ENCODE results near the gene PTH2R. TPM values are rescaled to one million over a fixed set of nuclear protein-coding genes. Genes with fewer than 3 reads are reported as not detected.

PTH2R gene
- total and polyA plus RNA-seq, 7 donors = 0.01 to 0.08 TPM; not detected in 5

DNA sequence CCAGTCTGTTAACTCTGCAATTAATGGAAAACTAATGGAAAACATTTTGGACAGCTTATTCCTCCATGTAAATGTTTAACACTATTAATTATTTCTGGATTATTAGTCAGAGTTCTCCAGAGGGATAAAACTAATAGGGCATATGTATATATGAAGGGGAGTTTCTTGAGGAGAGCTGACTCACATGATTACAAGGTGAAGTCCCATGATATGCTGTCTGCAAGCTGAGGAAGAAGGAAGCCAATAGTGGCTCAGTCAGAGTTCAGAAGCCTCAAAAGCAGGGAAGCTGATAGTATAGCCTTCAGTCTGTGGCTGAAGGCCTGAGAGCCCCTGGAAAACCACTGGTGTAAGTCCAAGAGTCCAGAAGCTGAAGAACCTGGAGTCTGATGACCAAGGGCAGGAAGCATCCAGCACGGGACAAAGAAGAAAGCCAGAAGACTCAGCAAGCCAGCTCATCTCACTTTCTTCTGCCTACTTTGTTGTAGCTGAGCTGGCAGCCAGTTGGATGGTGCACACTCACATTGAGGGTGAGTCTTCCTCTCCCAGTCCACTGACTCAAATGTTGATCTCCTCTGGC lies 136.0 kb downstream of the PTH2R start:
- no peaks in the 10 kb centered on the region for H3K4me1 ChIP-seq
- no peaks in the 10 kb centered on the region for H3K36me3 ChIP-seq (ENCODE audit: insufficient read depth in 1 of 2, low read depth in 1 of 2)
- intact Hi-C loops (cut with DNase I) = no loop called here
- no peak for TF ChIP-seq CTCF (IDR thresholded peaks at IDR 0.05)
- no peak overlapping the region for H3K27ac ChIP-seq
- no peaks in the 10 kb centered on the region for H3K9me3 ChIP-seq
- WGBS, 3 donors = 73 to 82% (median 81%) methylated on average over 1 of the region's 1 CpG
- DNase-seq = no peak
- ATAC-seq = no peak
- no peaks in the 10 kb centered on the region for H3K27me3 ChIP-seq (ENCODE audit: insufficient read depth in 3 of 3, low read length in 2 of 3)
- no peak overlapping the region for H3K4me3 ChIP-seq

Other genes starting within 250 kb of the PTH2R start
- not detected for gene CRYGA, start 243.2 kb upstream of the PTH2R start, total RNA-seq
- not detected for gene CRYGA, start 243.2 kb upstream of the PTH2R start, polyA plus RNA-seq
- gene C2orf80, start 216.8 kb upstream of the PTH2R start, total RNA-seq = not detected
- gene C2orf80, start 216.8 kb upstream of the PTH2R start, polyA plus RNA-seq = under 1 TPM in 1 of 3 donors, not detected in 2; 0.04 TPM
- 10 to 100 TPM in 3 of 4 donors, 1 to 10 TPM in 1; 9.7 to 18.0 (median 13.3) TPM for gene IDH1, start 151.7 kb upstream of the PTH2R start, total RNA-seq
- 10 to 100 TPM in 2 of 3 donors, 1 to 10 TPM in 1; 9.7 to 42.6 (median 17.9) TPM for gene IDH1, start 151.7 kb upstream of the PTH2R start, polyA plus RNA-seq
- gene PIKFYVE, start 140.5 kb upstream of the PTH2R start, total RNA-seq = 10 to 100 TPM; 12.0 to 14.2 (median 13.5) TPM
- 1 to 10 TPM; 2.8 to 8.8 (median 2.9) TPM for gene PIKFYVE, start 140.5 kb upstream of the PTH2R start, polyA plus RNA-seq